ENCODE results near the gene FXYD6.
"Not testable (repeated sequence)": the region's sequence is repeated elsewhere in the genome, so short reads cannot be mapped to it uniquely, and the experiment has no call there.

FXYD6 gene

GRCh38 chr11:117871160-117871559 lies 5.3 kb downstream of the FXYD6 start:
- TF ChIP-seq CTCF (conservative IDR thresholded peaks at IDR 0.05; ENCODE audit: low read depth, low read length), result no peak

GRCh38 chr11:117870103-117870952 lies 6.1 kb downstream of the FXYD6 start:
- no peak for TF ChIP-seq CTCF (conservative IDR thresholded peaks at IDR 0.05; ENCODE audit: low read depth, low read length)
- no peak for DNase-seq (ENCODE audit: low read depth)
- no peak overlapping the region for H3K4me3 ChIP-seq (ENCODE audit: low read depth, low read length)

More at GRCh38 chr11:117871160-117871559, 5.3 kb downstream of the FXYD6 start:
- H3K4me3 ChIP-seq (ENCODE audit: low read depth, low read length), result no peak overlapping the region
- no peak for DNase-seq (ENCODE audit: low read depth)

GRCh38 chr11:117869604-117870003 lies 6.9 kb downstream of the FXYD6 start:
- no peak overlapping the region for H3K4me3 ChIP-seq (ENCODE audit: low read depth, low read length)
- TF ChIP-seq CTCF (conservative IDR thresholded peaks at IDR 0.05; ENCODE audit: low read depth, low read length), result no peak
- DNase-seq (ENCODE audit: low read depth), result no peak

GRCh38 chr11:117868815-117869561 lies 7.5 kb downstream of the FXYD6 start:
- no peak for TF ChIP-seq CTCF (conservative IDR thresholded peaks at IDR 0.05; ENCODE audit: low read depth, low read length)
- DNase-seq (ENCODE audit: low read depth), result no peak
- no peak overlapping the region for H3K4me3 ChIP-seq (ENCODE audit: low read depth, low read length)

GRCh38 chr11:117868088-117868487 lies 8.4 kb downstream of the FXYD6 start:
- H3K4me3 ChIP-seq (ENCODE audit: low read depth, low read length), result no peak overlapping the region
- no peak for TF ChIP-seq CTCF (conservative IDR thresholded peaks at IDR 0.05; ENCODE audit: low read depth, low read length)
- no peak for DNase-seq (ENCODE audit: low read depth)

- no peak for DNase-seq (ENCODE audit: low read depth)
- H3K4me3 ChIP-seq (ENCODE audit: low read depth, low read length), result no peak overlapping the region
- TF ChIP-seq CTCF (conservative IDR thresholded peaks at IDR 0.05; ENCODE audit: low read depth, low read length), result no peak
Measured at GRCh38 chr11:117866526-117866925, 9.9 kb downstream of the FXYD6 start.

- not testable (repeated sequence) for H3K4me3 ChIP-seq (ENCODE audit: low read depth, low read length); DNase-seq (ENCODE audit: low read depth)
Measured at GRCh38 chr11:117865546-117865945, 10.9 kb downstream of the FXYD6 start.
